NT2/D1 (cell line): ENCODE data around the gene ABCC12.

Source experiments
- DNase-seq: peaks from one replicate; pipeline ENCODE4 v3.0.0-alpha.2; 2011; ENCODE audit warnings: low read depth, low spot score
- H3K27me3 ChIP-seq: 2 replicates; pipeline ENCODE4 v1.6.0; 2011; ENCODE audit warnings: mild to moderate bottlenecking; ENCODE audit not compliant: insufficient read length, insufficient read depth
- H3K36me3 ChIP-seq: 2 replicates; pipeline ENCODE4 v1.6.1; 2011; ENCODE audit warnings: mild to moderate bottlenecking, low read length, mixed read lengths; ENCODE audit not compliant: insufficient read depth, insufficient read length
- H3K4me1 ChIP-seq: 2 replicates; pipeline ENCODE4 v1.5.1; 2011; ENCODE audit not compliant: insufficient read depth, insufficient read length
- H3K4me3 ChIP-seq: 2 replicates; pipeline ENCODE4 v1.5.1; 2011; ENCODE audit warnings: low read depth; ENCODE audit not compliant: insufficient read length
- H3K9ac ChIP-seq: 2 replicates; pipeline ENCODE4 v1.6.0; 2011; ENCODE audit warnings: low read depth; ENCODE audit not compliant: insufficient read length
- H3K9me3 ChIP-seq: 2 replicates; pipeline ENCODE4 v1.5.1; 2011; ENCODE audit warnings: mild to moderate bottlenecking, low read length; ENCODE audit not compliant: insufficient read depth
- SUZ12 ChIP-seq: IDR thresholded peaks from 2 replicates; pipeline ENCODE4 v1.6.1; 2011; ENCODE audit not compliant: insufficient read length, insufficient read depth; ENCODE audit errors: extremely low read depth
- YY1 ChIP-seq: IDR thresholded peaks from 2 replicates; pipeline ENCODE4 v1.6.1; 2011; ENCODE audit not compliant: insufficient read length, insufficient read depth
- ZNF274 ChIP-seq: IDR thresholded peaks from 2 replicates; pipeline ENCODE4 v1.6.1; 2011; ENCODE audit warnings: mild to moderate bottlenecking, low read depth, low read length

The ABCC12 gene

GRCh38 chr16:48156790-48157209, 1.0 kb upstream of the ABCC12 start:
- TF ChIP-seq ZNF274 (no peak), SUZ12 (no peak), YY1 (no peak)
- H3K27me3 ChIP-seq: no peaks in the 10 kb centered on the region
- no peak overlapping the region for H3K9ac ChIP-seq
- peaks cover 2% of the 10 kb centered on the region for H3K4me1 ChIP-seq
- no peaks in the 10 kb centered on the region for H3K36me3 ChIP-seq
- H3K9me3 ChIP-seq: no peaks in the 10 kb centered on the region
- DNase-seq: peak; percentile 80
- H3K4me3 ChIP-seq: no peak overlapping the region

GRCh38 chr16:48153774-48154173, 2.0 kb downstream of the ABCC12 start:
- TF ChIP-seq ZNF274 (no peak), YY1 (no peak), SUZ12 (no peak)
- Histone ChIP-seq H3K9me3 (no peaks in the 10 kb centered on the region), H3K4me1 (peaks cover 2% of the 10 kb centered on the region), H3K9ac (no peak overlapping the region), H3K36me3 (no peaks in the 10 kb centered on the region), H3K4me3 (no peak overlapping the region), H3K27me3 (no peaks in the 10 kb centered on the region)
- DNase-seq: no peak

GRCh38 chr16:48152226-48152625, 3.6 kb downstream of the ABCC12 start:
- Histone ChIP-seq H3K27me3 (no peaks in the 10 kb centered on the region), H3K9ac (no peak overlapping the region), H3K4me3 (no peak overlapping the region), H3K36me3 (no peaks in the 10 kb centered on the region), H3K4me1 (peaks cover 2% of the 10 kb centered on the region), H3K9me3 (no peaks in the 10 kb centered on the region)
- DNase-seq: no peak
- TF ChIP-seq YY1: no peak
- no peak for TF ChIP-seq ZNF274
- TF ChIP-seq SUZ12: no peak

- no peak for TF ChIP-seq YY1
- TF ChIP-seq SUZ12: no peak
- no peak for TF ChIP-seq ZNF274
- H3K4me3 ChIP-seq: no peak overlapping the region
- no peaks in the 10 kb centered on the region for H3K36me3 ChIP-seq
- no peaks in the 10 kb centered on the region for H3K9me3 ChIP-seq
- no peak for DNase-seq
- no peaks in the 10 kb centered on the region for H3K27me3 ChIP-seq
- H3K4me1 ChIP-seq: no peaks in the 10 kb centered on the region
- no peak overlapping the region for H3K9ac ChIP-seq
Observed at GRCh38 chr16:48150707-48151106, 5.1 kb downstream of the ABCC12 start.

GRCh38 chr16:48146710-48147109, 9.1 kb downstream of the ABCC12 start:
- DNase-seq: no peak
- Histone ChIP-seq H3K36me3 (no peaks in the 10 kb centered on the region), H3K4me3 (no peak overlapping the region), H3K9ac (no peak overlapping the region), H3K4me1 (no peaks in the 10 kb centered on the region), H3K27me3 (no peaks in the 10 kb centered on the region), H3K9me3 (no peaks in the 10 kb centered on the region)
- TF ChIP-seq YY1 (no peak), ZNF274 (no peak), SUZ12 (no peak)

GRCh38 chr16:48146131-48146530, 9.7 kb downstream of the ABCC12 start:
- Histone ChIP-seq H3K4me1 (no peaks in the 10 kb centered on the region), H3K9me3 (no peaks in the 10 kb centered on the region)
- TF ChIP-seq ZNF274: no peak
- TF ChIP-seq YY1: no peak
- TF ChIP-seq SUZ12: no peak

GRCh38 chr16:48143812-48144368, 11.9 kb downstream of the ABCC12 start:
- H3K4me1 ChIP-seq: no peaks in the 10 kb centered on the region
- H3K9me3 ChIP-seq: no peaks in the 10 kb centered on the region
- H3K4me3 ChIP-seq: no peak overlapping the region
- no peaks in the 10 kb centered on the region for H3K27me3 ChIP-seq
- no peak for DNase-seq
- H3K9ac ChIP-seq: no peak overlapping the region
- no peaks in the 10 kb centered on the region for H3K36me3 ChIP-seq
- TF ChIP-seq YY1 (no peak), ZNF274 (no peak), SUZ12 (no peak)

More at GRCh38 chr16:48146131-48146530, 9.7 kb downstream of the ABCC12 start:
- Histone ChIP-seq H3K27me3 (no peaks in the 10 kb centered on the region), H3K4me3 (no peak overlapping the region), H3K36me3 (no peaks in the 10 kb centered on the region), H3K9ac (no peak overlapping the region)
- DNase-seq: no peak
